ENCODE results near the gene PA2G4.

Gene PA2G4

DNA sequence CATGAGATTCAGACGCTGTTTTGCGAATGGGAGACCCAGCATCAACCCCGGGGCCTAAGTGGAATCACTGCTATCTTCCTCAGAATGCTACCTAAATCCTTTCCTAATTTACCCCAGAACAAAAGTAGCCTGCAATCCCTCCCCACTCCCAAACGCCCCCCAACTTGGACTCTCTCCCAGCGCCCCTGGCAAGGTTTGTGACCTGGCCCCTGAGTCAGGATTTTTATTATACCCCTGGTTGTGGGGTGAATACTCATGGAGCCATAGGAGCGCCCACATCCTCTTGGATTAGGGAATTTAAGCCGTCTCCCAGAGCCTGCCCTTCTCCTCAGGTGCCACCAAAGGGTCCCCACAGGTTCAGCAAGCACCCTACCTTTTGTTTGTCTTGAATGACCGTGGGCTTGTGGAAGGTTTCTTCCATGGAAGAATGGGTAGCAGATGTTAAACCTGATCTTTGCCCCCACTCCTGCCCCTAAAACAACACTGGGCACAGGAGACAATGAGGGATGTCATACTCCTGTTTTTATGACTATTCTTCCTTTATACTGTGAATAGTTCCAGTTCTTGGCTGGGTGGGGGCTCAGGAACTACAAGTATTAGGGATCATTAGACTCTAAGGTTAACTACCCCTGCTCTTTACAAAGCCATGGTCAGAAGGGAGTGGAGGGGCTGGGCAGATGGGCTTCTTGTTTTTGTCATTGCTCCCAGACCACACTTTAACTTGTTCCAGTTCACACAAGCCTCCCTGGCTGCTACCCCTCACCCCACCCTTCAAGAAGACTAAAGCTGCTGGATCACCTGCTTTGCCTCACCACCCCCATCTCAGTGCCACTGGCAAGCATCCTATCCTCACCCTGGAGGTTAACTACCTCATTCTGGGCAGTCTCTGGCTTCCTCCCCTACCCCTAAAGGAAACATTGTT lies 48.7 kb downstream of the PA2G4 start:
- peak overlapping the region; percentile 94 for H3K4me3 ChIP-seq (ENCODE audit: low read length)
- no peaks in the 10 kb centered on the region for H3K27me3 ChIP-seq (ENCODE audit: control insufficient read depth, low read length)
- peaks cover 5% of the 10 kb centered on the region; the same call in 1 of the 2 replicates for H3F3A ChIP-seq (ENCODE audit: control insufficient read depth, insufficient read depth)
- peak overlapping the region; percentile 98 for H3K4me2 ChIP-seq (ENCODE audit: low read length)
- no peaks in the 10 kb centered on the region for H4K20me1 ChIP-seq (ENCODE audit: control insufficient read depth, insufficient read depth, low read depth, low read length)
- no peaks in the 10 kb centered on the region for H3K9me3 ChIP-seq (ENCODE audit: control insufficient read depth, insufficient read depth, low read length)
- peaks cover 26% of the 10 kb centered on the region for H3K36me3 ChIP-seq (ENCODE audit: control insufficient read depth, low read length)
- peaks cover 34% of the 10 kb centered on the region for H3K79me2 ChIP-seq (ENCODE audit: control insufficient read depth, low read length)
- no peak overlapping the region for H3K27ac ChIP-seq (ENCODE audit: low read depth, low read length)
- no peaks in the 10 kb centered on the region for H3K9me2 ChIP-seq (replicated peaks; ENCODE audit: control insufficient read depth, low read length)
- H3K4me1 ChIP-seq (ENCODE audit: control insufficient read depth, low read length): peaks cover 34% of the 10 kb centered on the region
- TF ChIP-seq EZH2phosphoT487 (IDR thresholded peaks at IDR 0.05; ENCODE audit: borderline replicate concordance, low read length): no peak
- TF ChIP-seq, protein P1, sequence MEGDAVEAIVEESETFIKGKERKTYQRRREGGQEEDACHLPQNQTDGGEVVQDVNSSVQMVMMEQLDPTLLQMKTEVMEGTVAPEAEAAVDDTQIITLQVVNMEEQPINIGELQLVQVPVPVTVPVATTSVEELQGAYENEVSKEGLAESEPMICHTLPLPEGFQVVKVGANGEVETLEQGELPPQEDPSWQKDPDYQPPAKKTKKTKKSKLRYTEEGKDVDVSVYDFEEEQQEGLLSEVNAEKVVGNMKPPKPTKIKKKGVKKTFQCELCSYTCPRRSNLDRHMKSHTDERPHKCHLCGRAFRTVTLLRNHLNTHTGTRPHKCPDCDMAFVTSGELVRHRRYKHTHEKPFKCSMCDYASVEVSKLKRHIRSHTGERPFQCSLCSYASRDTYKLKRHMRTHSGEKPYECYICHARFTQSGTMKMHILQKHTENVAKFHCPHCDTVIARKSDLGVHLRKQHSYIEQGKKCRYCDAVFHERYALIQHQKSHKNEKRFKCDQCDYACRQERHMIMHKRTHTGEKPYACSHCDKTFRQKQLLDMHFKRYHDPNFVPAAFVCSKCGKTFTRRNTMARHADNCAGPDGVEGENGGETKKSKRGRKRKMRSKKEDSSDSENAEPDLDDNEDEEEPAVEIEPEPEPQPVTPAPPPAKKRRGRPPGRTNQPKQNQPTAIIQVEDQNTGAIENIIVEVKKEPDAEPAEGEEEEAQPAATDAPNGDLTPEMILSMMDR (IDR thresholded peaks at IDR 0.05; ENCODE audit: low read depth, low read length, poor library complexity, severe bottlenecking): no peak

DNA sequence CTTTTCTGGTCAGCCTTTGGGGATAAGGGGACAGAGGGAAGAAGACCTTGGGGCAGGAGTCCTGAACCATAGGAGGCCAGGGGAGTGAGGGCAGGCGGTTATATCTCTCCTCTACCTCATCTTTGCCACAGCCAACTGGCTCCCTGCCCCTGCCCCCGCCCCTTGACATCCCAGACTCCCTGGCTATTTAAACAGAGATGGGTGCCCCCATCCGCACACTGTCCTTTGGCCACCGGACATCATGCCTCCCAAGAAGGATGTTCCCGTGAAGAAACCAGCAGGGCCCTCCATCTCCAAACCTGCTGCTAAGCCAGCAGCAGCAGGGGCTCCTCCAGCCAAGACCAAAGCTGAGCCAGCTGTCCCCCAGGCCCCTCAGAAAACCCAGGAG lies 49.3 kb downstream of the PA2G4 start:
- H3F3A ChIP-seq (ENCODE audit: control insufficient read depth, insufficient read depth): peaks cover 5% of the 10 kb centered on the region; the same call in 1 of the 2 replicates
- no peaks in the 10 kb centered on the region for H3K9me3 ChIP-seq (ENCODE audit: control insufficient read depth, insufficient read depth, low read length)
- no peak overlapping the region for H3K27ac ChIP-seq (ENCODE audit: low read depth, low read length)
- peaks cover 40% of the 10 kb centered on the region for H3K79me2 ChIP-seq (ENCODE audit: control insufficient read depth, low read length)
- H3K4me3 ChIP-seq (ENCODE audit: low read length): peak overlapping the region; percentile 94
- TF ChIP-seq, protein P1 (IDR thresholded peaks at IDR 0.05; ENCODE audit: low read depth, low read length, poor library complexity, severe bottlenecking): no peak
- TF ChIP-seq EZH2phosphoT487 (IDR thresholded peaks at IDR 0.05; ENCODE audit: borderline replicate concordance, low read length): no peak
- peaks cover 31% of the 10 kb centered on the region for H3K36me3 ChIP-seq (ENCODE audit: control insufficient read depth, low read length)
- no peaks in the 10 kb centered on the region for H3K27me3 ChIP-seq (ENCODE audit: control insufficient read depth, low read length)
- H3K9me2 ChIP-seq (replicated peaks; ENCODE audit: control insufficient read depth, low read length): no peaks in the 10 kb centered on the region
- H3K4me1 ChIP-seq (ENCODE audit: control insufficient read depth, low read length): peaks cover 34% of the 10 kb centered on the region
- H4K20me1 ChIP-seq (ENCODE audit: control insufficient read depth, insufficient read depth, low read depth, low read length): peaks cover 2% of the 10 kb centered on the region; the same call in 1 of the 2 replicates
- H3K4me2 ChIP-seq (ENCODE audit: low read length): peak overlapping the region; percentile 98

GRCh38 chr12:56154246-56154771 lies 50.0 kb downstream of the PA2G4 start:
- Histone ChIP-seq H3K4me1 (ENCODE audit: control insufficient read depth, low read length) (peaks cover 37% of the 10 kb centered on the region), H3K36me3 (ENCODE audit: control insufficient read depth, low read length) (peaks cover 37% of the 10 kb centered on the region), H3K27me3 (ENCODE audit: control insufficient read depth, low read length) (no peaks in the 10 kb centered on the region), H3K27ac (ENCODE audit: low read depth, low read length) (no peak overlapping the region), H3K4me3 (ENCODE audit: low read length) (no peak overlapping the region), H3K4me2 (ENCODE audit: low read length) (peak overlapping the region; percentile 98; the same call in 1 of the 2 replicates), H3K9me2 (replicated peaks; ENCODE audit: control insufficient read depth, low read length) (no peaks in the 10 kb centered on the region), H3K9me3 (ENCODE audit: control insufficient read depth, insufficient read depth, low read length) (no peaks in the 10 kb centered on the region), H4K20me1 (ENCODE audit: control insufficient read depth, insufficient read depth, low read depth, low read length) (peaks cover 8% of the 10 kb centered on the region), H3F3A (ENCODE audit: control insufficient read depth, insufficient read depth) (peaks cover 5% of the 10 kb centered on the region; the same call in 1 of the 2 replicates), H3K79me2 (ENCODE audit: control insufficient read depth, low read length) (peaks cover 47% of the 10 kb centered on the region)
- TF ChIP-seq, protein P1 (IDR thresholded peaks at IDR 0.05; ENCODE audit: low read depth, low read length, poor library complexity, severe bottlenecking): no peak
- no peak for TF ChIP-seq EZH2phosphoT487 (IDR thresholded peaks at IDR 0.05; ENCODE audit: borderline replicate concordance, low read length)
